ENCODE results near the gene DCC. TPM values are rescaled to one million over a fixed set of nuclear protein-coding genes. Genes with fewer than 3 reads are reported as not detected.

The DCC gene
- total RNA-seq, 1 donor from 2014 or later = 7.5 TPM

DNA sequence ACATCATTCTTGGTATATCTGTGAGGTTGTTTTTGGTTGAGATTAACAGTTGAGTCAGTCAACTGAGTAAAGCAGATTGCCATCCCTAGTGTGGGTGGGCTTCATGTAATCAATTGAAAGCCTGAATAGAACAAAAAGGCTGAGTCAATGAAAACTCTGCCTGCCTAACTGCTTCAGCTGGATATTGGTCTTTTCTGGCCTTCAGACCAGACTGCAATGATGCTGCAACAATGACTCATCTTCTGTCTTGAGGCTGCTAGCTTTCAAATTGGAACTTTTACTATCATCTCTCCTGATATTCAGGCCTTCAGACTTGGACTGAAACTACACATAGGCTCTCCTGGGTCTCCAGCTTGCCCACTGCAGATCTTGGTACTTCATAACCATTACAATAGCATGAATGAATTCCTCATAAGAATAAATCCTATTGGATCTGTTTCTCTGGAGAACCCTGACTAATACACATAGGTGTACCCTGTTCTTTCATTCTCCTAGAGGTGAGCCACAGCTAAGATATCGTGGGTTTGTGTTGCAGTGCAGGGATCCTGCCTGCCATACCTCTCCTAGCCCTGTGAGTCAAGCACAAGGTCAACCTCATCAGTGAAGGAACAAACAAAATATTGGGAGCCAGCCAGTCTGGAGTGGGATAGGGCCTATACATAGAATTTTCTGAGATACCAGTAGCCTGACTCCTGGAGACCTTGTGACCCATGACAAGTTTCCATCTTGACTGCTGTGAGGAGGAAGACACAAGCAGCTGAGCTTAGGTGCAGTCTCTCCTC, 473.8 kb downstream of the DCC start:
- no peak for DNase-seq (ENCODE audit: low spot score)

DNA sequence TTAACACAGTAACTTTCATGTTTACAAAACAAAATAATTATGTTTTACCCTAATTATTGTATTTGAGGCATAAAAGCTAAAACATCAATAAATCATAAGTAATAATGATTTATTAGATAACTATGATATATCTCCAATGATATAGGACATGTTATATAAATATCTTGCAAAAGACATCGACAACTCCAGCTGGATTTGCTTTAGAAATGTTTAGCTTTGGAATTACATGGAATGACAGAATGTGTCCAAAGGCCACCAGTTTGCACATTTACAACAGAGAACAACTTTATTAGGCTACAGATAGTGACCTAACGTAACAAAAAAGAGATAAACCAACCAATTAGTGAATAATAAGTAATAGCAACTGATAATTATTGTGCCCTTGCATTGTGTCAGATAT, 475.7 kb downstream of the DCC start:
- no peak for DNase-seq (ENCODE audit: low spot score)

DNA sequence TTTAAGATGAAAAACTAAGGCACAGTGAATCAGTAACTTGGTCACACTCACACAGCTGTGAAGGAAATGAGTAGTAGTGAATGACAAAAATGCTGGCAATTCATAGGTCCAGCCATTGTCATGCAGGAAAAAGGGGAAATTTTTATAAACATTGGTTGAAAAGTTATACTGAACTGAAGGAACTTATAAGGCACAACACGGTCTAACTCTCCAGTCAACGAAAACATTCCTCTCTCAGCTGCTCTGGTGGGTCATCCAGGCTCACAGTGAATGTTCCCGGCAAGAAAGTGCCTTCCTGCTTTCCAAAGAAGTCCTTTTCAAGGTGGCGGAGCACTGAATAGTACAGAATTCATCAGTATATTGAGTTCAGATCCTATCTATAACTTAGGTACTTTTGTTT, 476.1 kb downstream of the DCC start:
- DNase-seq (ENCODE audit: low spot score) = no peak

DNA sequence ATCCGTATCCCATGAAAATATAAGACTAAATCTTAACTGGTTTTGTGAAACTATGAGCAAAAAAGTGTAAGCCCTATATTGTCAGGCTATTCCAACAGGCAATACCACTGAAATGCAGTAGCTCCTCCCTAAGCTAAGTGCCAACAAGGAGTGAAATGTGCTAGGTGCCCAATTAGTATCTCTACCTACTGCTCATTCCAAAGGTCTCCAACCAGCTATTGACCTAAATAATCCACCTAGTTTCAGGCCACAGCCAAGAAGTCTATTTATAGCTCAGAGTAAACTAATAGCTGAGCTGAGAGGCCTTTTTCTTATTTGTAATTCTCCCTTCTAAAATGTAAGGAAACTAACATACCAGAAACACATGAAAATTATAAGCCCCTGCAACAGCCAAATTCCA, 482.2 kb downstream of the DCC start:
- no peak for DNase-seq (ENCODE audit: low spot score)

DNA sequence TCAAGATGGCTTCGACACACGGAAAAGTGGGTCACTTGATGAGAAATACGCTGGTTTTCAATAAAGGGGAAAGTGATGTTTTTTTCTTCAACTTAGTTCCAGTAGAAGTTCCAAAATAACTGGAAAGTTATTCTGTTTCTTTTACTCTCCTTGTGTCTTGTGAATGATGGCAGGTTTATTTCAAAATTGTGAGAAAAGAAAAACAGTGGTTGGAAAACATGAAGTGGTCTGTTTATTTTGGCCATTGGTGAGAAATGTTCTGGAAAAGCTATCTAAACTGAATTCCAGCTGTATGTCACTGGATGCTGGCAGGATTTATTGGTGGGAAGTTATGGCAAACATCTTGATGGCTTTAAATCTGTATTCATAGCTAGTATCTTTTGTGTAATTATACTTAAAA, 484.1 kb downstream of the DCC start:
- no peak for DNase-seq (ENCODE audit: low spot score)

DNA sequence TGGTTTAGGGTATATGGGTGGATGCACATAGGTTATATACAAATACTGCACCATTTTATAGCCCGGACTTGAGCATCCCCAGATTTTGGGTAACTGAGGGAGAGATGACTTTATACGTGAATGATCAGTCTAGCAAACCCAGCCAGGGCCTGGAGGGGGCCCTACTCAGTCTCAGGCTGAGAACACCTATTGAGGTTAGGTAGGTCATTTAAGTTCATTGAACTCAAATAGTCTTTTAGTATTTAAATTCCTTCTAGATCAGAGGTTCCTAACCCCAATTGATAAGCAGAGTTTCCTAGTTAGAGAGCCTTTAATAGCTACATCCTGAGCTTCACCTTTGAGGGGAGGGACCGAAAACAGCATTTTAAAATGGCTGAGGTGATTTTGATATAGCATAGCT, 487.0 kb downstream of the DCC start:
- DNase-seq (ENCODE audit: low spot score) = no peak

DNA sequence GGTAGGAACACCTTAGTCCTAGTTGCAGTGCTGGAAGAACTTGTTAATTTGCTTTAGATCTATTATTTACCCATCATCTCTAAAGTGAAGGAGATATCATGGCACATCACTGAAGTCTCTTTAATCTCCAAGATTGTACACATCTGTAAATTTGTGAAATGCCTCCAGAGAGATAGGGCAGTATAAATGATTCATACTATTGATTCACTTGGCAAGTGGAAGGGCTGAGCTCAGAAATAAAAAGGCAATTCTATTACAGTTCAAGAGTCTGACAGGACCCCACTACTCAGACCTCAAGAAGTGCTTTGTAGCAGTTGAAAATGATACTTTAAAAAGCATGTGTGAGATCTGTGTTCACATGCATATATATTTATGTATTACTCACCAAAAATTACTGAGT, 489.3 kb downstream of the DCC start:
- DNase-seq (ENCODE audit: low spot score) = no peak

DNA sequence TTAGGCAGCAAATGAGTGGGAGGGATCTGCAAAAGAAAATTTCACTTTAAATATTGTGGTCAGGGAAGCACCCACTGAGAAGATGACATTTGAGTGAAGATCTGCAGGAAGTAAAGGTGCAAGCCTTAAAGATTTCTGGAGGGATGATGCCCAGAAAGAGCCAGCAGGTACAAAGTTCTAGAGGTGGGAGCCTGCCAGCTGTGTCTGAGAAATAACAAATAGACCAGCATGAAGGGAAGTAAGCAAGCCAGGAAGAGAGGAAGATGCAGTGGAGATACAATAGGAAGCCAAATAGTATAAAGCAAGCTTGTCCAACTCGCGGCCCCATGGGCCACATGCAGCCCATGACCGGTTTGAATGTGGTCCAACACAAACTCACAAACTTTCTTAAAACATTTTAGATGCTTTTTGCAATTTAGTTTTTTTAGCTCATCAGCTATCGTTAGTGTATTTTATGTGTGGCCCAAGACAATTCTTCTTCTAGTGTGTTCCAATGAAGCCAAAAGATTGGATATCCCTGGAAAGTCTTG, 489.9 kb downstream of the DCC start:
- DNase-seq (ENCODE audit: low spot score) = no peak

DNA sequence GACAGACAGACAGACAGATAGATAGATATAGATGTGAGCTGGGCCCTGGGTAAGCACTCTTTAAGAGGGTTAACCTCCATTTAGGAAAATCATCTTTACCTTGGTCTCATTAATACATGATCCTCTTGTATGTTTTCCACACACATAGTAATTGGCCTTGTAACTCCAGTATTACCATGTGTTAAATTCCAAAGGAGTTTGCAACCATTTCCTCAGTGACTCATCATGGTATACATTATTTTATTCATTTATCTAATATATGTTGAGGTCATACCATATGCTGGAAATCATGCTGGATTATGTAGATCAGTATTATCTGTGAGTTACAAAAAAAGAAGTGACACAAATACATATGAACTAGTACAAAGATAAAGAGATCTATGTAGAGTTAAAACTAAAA, 504.3 kb downstream of the DCC start:
- no peak for DNase-seq (ENCODE audit: low spot score)

DNA sequence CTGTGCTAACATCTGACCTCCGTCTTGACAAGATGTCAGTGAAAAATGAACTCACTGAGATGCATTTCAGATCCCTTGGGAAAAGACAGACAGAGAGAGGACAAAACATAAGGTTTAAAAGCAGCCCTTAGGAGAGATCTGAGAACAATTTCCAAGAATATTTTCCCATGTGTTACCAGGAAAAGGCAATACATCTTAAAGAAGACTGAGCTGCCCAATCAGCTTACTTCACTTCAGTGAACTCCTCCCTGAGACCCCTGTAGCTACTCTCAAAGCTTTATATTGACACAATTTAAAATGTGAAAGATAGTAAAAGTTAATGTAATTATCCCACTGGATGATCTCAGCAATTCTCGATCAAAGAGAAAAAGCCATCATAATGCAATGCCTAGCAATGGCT, 505.0 kb downstream of the DCC start:
- no peak for DNase-seq (ENCODE audit: low spot score)

DNA sequence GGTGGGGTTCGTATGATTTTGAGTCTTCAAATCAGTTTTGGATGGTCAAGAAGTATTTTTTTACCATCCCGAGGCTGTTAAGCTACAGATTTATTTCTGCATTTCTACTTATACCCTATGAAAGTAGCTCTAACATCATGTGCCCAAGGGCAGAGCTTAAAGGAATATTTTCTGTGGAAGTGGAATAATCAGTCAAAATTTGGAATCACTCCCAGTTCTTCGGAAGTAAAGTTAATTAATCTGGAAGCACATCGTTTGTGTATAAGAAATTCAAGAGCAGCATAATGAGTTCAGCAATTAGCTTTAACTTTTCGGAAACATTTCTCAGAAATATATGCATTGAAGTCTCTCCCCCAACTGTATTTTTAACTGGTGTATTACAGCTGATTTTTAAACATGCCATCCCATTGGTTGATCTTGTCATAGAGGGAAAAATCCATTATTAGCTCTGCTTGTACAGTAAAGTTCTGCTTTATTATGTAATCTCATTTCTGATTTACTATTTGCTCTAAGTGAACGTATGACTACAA, 510.1 kb downstream of the DCC start:
- no peak for DNase-seq (ENCODE audit: low spot score)

DNA sequence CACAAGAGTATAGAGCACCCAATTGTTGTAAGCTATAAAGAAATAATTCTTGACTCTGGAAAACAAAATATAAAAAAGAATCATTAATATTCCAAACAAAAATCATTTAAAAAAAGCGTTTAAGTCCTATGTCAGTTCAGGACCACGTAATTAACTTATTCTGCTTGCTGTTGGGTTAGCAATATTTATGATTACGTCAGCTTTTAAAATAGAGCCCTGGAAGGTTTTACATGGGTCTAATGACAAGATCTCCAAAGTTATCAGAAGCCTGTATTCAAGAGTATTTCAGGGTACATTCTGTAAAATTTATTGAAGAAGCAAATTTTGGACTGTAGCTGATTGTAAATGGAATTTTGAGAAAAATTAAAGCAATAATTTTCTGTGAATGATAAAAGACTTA, 521.6 kb downstream of the DCC start:
- no peak for DNase-seq (ENCODE audit: low spot score)

DNA sequence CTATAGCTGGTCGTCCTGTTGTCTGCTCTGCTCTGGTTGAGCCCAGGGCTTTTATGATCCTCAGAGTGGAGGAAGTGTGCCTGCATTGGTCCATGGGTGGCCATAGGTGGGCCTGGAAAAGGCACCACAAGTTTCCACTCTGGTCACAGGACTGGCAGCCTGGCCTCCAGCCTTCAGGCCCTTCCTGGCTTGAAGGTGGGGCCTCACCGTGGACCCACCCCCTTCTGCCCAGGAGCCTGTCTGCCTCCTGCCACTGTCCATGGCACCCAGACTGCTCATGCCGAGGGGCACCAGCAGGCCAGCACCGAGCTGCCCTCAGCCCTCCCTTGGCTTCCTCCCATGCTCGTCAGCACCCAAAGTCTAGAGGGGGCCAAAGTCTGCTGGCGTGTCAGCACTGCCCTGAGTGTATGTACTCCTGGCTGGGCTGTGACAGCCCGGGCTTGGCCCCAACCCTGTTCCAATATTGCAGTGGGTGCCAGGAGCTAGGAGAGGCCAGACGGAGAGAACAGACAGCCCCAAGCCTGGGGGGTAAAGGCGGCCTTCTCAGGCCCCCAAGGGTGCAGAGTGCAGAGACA, 529.4 kb downstream of the DCC start:
- no peak for DNase-seq (ENCODE audit: low spot score)

DNA sequence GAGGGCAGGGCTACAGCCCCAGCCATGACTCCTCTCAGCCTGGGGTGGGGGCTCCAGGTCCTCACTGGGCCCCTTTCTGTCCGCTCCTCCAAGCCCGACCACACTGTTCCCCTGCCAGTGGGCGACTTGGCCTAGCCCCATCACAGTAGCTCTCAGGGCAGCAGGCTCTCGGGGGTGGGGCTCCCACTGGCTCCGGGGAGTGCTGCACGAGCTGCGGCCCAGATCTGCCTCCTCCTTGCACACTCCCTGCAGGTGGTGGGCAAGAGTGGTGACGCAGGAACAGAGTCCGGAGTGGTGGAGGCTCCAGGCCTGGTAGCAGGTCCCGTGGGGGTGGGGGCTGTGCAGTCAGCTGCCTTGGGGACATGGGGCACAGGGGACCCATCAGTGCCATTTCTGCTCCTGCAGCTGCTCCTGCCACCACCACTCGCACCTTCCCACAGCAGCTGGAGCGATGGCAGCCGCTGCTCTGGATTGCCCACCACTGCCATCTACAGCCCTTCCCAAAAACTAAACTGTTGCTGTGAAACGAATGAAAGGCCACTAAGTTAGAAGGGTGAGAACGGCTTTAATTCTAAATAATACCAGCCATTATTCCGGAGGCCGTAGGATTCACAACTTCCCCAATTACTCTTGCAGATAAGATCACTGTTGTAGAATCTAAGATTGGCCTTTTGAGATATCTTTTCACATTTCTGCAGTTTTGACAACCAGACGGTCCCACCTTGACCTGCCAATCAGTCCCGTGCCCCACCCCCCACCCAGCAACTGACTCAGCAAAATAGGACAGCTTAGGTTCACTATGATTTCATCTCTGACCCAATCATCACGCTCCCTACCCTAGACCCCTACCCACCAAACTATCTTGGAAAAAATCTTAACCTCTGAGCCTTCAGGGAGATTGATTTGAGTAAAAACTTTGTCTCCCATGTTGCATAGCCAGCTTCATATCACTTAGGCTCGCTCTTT, 530.2 kb downstream of the DCC start:
- DNase-seq (ENCODE audit: low spot score) = no peak

DNA sequence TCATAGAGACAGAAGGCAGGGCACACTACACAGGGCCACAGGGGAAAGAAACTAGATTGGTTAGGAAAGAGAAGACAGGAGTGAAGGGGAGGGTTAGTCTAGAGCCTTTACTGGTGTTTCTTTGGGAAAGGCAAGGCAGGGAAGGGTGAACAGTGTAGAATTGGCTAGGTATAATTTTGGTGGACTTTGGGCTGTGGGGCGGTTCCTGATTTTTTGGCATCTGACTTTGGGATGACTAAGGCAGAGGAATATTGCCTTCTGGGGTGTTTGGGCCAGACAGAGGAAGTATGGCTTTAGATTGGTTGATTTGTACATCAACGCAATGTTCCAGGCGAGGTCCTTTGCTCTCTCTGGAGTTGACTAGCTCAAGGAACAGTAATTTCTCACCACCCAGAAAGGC, 534.8 kb downstream of the DCC start:
- no peak for DNase-seq (ENCODE audit: low spot score)

DNA sequence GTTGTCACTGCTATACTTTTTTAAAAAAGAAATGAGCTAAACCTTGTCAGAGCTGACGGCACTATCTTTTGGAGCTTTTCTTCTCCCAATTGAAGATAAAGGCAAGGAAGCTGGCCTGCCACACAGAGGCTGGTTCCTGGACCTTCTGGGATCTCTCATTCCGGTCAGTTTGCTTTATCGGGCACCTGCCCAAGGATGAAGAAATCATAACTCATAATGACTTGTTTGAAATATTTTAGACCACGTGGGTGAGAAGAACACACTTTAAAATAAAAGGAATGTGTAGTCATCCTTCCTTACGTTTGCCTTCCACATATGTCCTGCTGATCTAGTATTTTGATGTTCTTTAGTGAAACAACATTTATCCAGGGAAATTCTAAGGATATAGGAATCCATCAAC, 535.7 kb downstream of the DCC start:
- DNase-seq (ENCODE audit: low spot score) = no peak

DNA sequence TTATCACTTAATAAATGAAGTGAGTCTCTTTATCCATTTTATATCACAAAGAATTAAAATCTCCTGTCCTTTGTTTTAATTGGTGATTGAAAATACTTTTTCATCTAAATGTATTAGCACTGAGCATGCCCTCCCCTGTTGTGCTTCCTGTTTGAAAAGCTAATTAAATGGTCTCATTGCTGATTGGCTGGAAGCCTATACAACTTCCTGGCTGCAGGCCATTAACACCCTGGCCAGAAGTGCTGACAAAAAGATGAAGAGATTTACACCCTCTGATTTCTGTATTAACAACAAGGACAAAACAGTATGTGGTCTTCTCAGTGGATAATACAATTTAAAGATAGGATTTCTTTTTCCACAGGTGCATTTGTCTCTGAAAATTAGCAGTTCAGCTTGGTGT, 548.0 kb downstream of the DCC start:
- DNase-seq (ENCODE audit: low spot score) = no peak

DNA sequence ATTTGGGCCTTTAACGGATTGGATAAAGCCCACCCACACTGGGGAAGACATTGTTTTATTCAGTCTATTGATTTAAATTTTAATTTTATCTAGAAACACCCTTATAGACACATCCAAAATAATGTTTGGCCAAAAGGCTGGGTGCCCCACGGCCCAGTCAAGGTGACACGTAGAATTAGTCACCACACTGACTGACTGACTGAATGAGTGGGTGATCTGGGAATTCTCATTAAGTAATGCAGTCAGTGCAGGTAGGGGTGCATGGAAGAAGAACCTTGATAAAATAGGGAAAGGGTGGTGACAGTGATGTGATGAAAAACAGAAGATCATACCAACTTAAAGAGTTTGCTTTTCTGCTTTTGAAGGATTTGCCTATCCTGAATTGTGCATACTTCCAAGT, 554.8 kb downstream of the DCC start:
- no peak for DNase-seq (ENCODE audit: low spot score)

DNA sequence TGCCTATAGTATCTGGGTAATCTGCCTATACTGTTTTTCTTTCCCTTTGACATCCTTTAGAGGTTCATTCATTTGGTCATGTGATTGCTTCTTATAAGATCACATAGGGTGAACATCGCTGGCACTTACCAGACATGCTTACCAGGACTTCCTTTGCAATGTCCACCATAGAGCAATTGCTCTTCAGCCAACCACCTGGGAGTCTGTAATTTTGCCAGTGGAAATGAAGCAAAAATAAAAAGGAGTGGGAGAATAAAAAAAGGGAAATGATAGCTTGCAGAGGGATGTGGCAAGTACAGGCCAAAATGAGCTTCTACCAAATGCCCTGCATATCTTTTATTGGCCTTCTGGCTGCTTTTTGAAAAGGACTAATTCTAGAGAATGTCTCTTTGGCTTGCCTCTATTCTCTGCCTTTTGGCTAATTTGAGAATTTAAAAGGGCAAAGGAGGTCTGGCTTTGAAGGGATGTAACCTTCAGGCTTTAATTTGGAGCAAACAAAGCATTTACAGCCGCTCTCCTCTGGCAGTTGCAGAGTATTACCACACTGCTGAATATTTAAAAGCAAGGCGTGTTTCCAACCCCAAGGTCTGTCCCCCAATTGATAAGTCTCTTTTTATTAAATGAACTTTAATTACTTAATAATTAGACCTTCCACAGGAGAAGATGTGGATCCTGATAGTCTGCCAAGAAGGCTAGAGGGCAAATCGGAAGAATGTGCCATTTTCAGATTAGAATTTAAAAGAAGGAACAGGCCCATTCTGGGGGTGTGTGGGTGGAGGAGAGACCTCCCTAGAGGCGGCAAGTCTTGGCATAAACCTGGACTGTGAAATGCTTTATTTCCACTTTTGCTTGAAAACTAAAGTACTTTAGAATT, 557.9 kb downstream of the DCC start:
- no peak for DNase-seq (ENCODE audit: low spot score)

DNA sequence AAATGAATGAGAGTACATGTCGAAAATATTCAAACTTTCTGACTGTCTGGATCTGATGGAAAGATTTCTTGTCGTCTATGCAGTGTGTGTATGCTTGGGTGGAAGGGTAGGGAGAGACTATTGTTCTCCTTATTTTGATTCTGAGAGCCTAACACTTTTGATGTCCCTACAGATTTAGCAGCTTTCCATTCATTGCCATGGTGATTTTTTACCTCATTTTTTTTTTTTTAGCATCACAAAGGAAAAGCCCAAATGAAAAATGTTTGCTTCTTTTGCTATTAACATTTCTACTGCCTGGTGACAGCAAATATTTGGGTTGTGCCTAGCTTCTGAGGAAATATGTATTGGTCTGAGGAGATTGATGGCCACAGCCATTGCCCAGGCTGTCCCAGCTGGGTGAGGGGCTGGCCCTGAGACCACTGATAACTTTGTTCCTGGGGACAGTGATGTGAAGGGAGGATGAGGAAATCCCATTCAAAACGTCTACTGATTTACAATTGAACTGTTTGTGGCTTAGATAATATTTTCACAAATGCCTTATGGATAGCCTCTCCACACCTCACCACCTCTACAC, 558.6 kb downstream of the DCC start:
- DNase-seq (ENCODE audit: low spot score) = no peak

DNA sequence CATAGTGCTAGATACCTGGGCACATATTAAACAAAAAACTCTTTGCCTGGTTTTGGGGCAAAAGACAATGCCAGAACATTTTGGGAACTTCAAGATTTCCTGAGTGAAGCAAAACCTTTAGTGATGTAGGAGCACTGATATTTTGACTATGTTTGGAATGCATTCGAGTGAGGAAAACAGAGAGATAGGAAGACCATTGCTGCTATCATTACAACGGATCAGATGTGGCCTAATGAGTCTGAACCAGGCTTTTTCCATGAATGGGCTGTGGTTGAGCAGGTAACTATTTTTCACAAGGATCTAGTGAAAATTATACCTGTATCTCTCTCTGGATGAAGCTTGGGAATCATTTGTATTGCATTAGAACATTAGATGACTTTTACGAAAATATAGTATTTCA, 562.2 kb downstream of the DCC start:
- DNase-seq (ENCODE audit: low spot score) = no peak
